Embryonic facial prominence (tissue), 1 donor: ENCODE data around the gene PCNT.
"Not testable (repeated sequence)": the region's sequence is repeated elsewhere in the genome, so short reads cannot be mapped to it uniquely, and the experiment has no call there.

Experiments used
- DNase-seq: peaks from one replicate; pipeline ENCODE4 v3.0.0-alpha.2; 2016; ENCODE audit errors: extremely low spot score

PCNT gene

GRCh38 chr21:46403234-46403811 lies 79.4 kb downstream of the PCNT start:
- DNase-seq = not testable (repeated sequence)

GRCh38 chr21:46404306-46404705 lies 80.3 kb downstream of the PCNT start:
- no peak for DNase-seq

- no peak for DNase-seq
Observed at GRCh38 chr21:46406001-46406400, 82.0 kb downstream of the PCNT start.

GRCh38 chr21:46409641-46410406 lies 85.9 kb downstream of the PCNT start:
- DNase-seq = no peak

GRCh38 chr21:46410516-46410915 lies 86.6 kb downstream of the PCNT start:
- DNase-seq = no peak

- no peak for DNase-seq
Observed at GRCh38 chr21:46411236-46411635, 87.3 kb downstream of the PCNT start.

GRCh38 chr21:46411691-46412090 lies 87.7 kb downstream of the PCNT start:
- DNase-seq = no peak

GRCh38 chr21:46412521-46413364 lies 88.8 kb downstream of the PCNT start:
- no peak for DNase-seq

- DNase-seq = no peak
Observed at GRCh38 chr21:46413365-46413696, 89.4 kb downstream of the PCNT start.

GRCh38 chr21:46414965-46415275 lies 91.0 kb downstream of the PCNT start:
- DNase-seq = no peak

GRCh38 chr21:46416551-46416950 lies 92.6 kb downstream of the PCNT start:
- no peak for DNase-seq

- DNase-seq = no peak
Observed at GRCh38 chr21:46418265-46418946, 94.5 kb downstream of the PCNT start.

GRCh38 chr21:46420241-46421190 lies 96.6 kb downstream of the PCNT start:
- no peak for DNase-seq

GRCh38 chr21:46421191-46421750 lies 97.3 kb downstream of the PCNT start:
- no peak for DNase-seq

- no peak for DNase-seq
Observed at GRCh38 chr21:46421756-46422555, 98.0 kb downstream of the PCNT start.

GRCh38 chr21:46422636-46423241 lies 98.8 kb downstream of the PCNT start:
- no peak for DNase-seq

GRCh38 chr21:46423546-46424038 lies 99.6 kb downstream of the PCNT start:
- no peak for DNase-seq

GRCh38 chr21:46424039-46424591 lies 100.2 kb downstream of the PCNT start:
- no peak for DNase-seq

GRCh38 chr21:46424621-46425020 lies 100.7 kb downstream of the PCNT start:
- DNase-seq = no peak
